Smooth muscle cell of the brain vasculature (primary cell): Measurements from ENCODE around the gene ZNF516.

Experiments used
- DNase-seq: peaks from one replicate; pipeline ENCODE4 v3.0.0-alpha.2; 2012; ENCODE audit warnings: low read depth, low spot score

ZNF516 gene

DNA sequence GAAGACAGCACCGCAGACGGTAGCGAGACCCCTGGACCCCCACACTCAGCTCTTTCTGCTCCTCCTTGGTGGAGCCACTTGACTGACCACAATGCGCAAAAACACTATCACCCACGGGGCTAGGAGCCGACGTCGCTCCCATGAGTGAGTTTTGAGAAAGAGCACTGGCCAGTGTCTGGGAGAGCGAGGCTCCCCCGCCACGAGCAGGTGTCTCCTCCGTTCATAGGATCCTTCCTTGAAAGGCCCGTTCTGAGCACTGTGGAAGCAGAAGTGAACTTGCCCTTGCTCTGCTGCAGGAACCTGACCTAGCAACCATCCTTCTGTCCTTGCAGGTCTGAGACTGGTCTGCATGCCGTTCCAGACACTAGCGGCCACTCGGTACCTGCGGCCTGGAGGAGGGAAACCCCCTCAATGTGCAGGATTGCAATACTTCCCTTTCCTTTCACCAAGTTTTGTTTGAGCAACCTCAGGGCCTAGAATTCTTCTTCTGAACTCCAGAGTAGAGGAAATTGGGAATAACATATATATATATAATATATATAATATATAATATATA lies 12.9 kb upstream of the ZNF516 start:
- no peak for DNase-seq

DNA sequence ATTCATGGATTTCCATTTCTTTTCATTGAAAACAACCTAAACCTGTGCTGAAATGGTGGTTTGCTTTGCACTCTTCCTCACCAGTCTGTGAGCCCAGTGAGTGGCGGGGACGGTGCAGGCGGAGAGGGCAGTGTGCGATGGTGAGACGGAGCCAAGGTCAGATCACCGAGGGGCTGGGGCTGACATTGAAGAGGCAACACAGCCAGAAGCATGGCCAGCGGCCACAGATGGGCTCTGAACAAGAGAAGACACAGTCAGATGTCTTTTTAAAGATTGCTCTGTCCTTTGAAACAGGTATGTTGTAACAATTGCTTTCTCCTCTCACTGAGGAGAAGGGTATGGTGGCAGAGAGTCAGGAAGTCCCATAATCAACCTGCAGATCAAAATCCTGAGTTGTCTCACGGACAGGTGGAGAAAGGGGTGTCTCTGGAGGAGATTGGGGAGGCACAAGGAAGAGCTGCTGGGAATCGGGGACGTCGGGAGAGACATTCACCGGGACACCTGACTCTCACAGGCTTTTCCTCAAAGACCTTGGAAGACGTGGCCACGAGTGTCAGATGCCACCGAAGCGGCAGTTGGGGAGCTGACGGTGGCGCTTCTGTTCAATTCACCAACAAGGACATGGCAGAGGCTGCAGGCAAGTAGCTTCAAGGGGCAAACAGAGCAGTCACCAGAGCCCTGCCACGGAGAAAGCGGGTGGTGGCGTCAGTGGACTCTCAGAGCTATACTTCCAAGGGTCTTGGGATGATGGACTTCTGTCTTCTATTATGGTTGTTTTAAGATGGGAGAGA lies 12.1 kb upstream of the ZNF516 start:
- no peak for DNase-seq

DNA sequence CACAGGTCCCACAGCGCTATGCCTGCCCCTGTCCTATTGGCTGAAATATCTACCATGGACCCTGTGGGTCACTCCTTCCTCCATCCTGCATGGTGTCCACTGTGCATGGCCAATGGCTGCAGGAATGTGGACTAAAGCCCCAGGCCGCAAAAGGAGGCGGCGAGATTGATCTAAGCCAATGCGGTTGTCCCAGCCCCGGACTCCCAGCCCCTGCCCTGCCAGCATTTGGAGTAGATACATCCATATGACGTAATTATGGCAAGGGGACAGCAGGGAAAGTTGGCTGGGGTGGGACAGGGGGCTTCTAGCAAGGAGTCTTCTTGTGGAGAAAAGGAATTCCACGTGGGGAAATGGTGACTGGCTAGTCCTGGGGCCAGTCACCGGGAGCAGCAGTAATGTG lies 11.4 kb upstream of the ZNF516 start:
- no peak for DNase-seq

DNA sequence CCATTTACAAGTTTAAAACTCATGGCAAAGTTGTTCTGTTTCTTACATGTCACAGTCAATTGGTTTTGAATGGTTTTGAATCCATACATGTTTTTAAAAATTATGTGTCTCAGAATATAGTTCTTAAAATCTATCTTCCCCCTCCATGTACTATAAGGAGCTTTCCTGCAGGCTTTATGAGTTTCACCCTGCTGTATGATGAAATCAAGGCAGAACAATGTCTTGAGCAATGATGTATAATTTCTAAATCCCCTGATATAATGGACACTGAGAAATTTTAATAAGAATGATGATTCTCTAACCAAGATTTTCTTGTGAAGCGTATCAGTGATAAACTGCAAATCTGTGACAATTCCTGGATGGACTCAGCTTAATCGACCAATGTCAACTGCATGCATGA lies 10.6 kb upstream of the ZNF516 start:
- DNase-seq, result no peak

DNA sequence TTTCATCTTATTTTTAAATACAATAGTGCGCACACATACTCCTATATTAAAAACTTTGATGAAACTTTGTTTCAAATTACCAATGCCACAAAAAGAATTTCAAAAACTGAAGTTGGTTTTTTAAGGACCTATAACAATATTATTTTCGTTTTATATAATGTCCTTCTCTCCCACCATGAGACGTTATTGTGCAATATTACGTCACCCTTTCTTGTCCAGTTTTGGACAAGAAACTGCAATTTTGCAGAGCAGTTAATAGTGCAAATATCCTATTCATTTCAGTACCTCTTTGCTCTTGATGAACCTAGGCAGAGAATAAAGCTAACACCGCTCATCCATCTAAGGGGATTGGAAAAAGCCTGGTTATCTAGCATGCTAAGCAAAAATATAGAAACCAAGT lies 9.7 kb upstream of the ZNF516 start:
- no peak for DNase-seq

DNA sequence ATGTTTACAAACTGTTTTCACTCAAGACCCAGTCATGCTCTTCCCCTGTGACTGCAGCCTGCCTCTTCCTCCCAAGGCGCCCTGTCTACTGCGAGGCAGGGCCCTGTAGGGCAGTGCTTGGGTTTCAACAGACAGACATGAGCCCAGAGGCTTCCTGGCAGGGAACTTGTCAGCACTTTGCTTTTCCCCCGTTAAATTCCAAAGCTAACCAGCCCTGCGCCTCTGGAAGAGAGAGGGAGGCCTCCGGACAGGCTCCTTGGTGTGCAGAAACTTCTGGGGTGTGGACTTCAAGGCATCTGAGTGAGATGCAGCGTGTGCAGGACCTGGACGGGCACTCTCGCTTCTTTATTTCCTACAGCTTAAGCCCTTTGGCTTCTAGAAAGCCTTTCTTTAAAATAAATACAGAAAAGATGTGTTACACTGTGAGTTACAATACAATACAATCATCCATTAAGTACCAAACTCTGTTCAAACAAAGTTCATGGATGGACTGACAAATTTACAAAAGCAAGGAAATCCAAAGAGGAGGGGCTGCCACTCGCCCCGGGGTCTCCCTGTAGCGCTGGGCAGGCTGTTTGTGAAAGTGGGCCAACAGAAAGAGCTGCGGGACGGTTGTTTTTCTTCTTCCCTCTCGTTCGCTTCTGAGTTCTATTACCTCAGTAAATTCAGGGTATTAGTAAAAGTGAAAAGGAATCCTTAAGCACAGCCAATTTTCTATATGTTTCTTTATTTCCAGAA lies 8.8 kb upstream of the ZNF516 start:
- no peak for DNase-seq

DNA sequence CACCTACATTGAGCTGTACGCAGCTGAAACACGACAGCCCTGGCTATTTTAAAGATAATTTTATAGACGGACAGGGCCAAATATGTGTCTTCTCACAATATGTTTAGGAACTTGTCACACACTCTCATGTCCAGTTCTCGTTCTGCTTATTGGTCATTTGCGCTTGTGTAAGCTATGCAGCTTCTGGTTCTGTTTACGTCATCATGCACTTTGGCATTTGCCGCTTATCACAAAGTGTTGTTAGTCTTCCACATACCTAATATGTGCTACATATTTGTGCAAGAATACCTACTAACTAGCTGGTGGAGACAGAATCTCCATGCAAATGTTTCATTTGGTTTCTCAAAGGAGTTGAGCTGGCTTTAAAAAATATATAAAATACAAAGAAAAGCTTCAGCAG lies 7.5 kb upstream of the ZNF516 start:
- no peak for DNase-seq

DNA sequence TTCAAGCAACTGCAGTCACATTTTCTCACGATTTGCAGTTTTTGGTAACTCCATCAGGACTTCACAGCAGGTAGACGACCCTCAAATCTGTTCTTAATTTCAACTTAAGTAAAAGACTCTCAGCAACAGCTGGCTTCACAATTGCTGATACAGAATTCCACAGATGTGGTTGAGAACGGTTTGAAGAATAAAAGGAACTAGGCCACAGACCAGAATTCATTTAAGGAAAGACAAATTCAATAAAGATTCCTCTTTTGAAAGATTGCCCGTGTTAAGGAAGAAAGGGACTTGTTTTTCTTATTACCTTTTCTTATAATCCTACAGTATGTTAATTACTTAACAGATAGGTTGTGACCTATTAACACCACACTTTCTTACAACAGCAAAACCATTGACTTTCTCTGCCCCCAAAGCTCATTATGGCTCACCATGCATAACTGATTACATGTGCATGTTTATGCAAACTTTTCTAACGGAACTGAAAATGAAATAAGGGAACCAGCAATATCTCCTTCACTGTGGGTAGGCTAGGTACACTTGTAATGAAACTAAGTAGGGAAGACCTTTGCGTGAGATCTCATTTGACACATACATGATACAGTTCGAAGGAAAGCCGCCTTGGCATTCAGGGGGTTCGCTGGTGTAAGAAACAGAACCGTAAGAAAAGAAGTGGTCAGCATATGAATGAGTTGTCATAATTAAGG lies 4.7 kb upstream of the ZNF516 start:
- DNase-seq, result no peak

DNA sequence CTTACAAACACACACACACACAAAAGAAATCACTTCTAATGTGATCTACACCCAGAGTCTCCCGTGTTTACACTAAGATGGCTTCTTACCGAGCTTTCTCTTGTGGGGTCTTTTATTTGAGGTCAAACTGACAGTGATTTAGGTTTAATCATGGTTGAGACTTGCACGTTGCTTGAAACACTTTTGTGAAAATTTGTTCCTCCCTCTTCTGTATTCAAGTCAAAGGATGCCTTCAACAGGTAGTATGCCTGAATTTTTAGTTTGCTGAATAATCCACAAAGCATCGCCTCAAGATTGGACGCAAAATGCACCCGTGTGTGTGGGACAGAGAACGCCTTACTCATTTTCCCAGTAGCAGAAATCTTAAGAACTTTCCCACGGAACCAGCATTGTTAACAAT lies 4.0 kb upstream of the ZNF516 start:
- DNase-seq, result no peak

DNA sequence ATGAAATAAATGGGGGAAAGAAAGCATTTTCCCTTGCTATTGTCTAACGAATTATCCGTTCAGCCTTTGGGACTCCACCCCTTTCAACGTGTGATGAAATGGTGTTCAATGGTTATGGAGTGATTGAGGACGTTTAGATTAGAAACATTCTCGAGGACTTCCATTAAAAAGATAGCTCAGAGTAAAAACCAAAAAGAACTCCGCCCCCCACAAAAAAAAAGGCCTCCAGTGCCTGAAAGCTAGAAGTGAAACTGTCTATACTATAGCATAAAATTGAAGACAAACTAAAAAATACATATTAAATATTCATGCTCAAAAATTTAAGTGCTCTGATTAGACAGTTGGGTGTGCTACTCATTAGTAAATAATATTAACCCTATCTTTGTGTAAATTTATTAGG lies 3.0 kb upstream of the ZNF516 start:
- no peak for DNase-seq

DNA sequence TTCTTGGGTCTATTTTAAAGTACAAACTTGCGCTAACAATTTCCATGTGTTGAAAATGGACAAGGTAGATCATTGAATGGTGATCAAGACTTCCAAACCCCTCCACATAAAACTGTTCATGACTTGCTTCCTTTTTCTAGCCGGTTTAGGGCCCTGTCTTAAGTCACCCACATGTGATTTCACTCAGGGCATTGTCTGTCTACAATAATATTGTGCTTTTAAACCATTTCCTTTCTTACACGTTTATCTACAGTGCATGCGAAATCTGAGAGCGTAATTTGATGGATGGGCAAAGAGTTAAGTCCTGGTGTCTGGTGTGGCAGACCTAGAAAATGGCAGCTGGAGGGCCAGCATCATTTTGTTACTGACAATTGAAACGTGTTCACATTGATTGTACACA lies 2.0 kb upstream of the ZNF516 start:
- no peak for DNase-seq

DNA sequence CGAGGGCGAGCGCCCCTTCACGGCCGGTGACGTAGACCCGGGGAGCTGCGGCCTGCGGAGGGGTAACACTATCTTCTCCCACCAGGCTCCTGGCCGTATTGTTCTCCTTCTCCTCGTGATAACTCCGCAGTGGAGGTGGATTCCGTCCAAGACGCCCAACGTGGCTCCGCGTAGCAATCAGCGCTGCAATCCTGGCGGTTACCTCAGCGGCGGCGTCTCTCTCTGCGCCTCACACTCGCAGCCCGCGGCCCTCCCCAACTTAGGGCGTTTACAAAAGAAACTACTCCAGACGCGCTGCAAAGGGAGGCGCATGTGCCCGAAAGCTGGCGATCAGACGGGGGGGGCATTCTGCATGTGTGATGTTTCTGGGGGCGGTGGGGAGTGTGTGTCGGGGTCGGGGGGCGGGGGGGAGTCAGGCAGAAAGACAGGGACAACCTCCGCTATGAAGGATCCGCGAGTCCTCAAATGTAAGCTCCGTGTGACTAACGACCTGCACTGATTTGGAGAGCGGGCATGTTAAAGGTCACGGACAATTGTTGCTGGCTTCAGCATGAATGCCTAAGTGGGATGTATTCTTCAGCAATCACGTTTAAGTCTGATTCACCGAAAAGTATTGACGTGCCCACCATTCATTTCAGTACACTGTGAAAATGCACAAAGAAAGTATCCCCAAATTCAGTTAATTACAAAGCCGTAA lies 1.3 kb upstream of the ZNF516 start:
- DNase-seq, result no peak

DNA sequence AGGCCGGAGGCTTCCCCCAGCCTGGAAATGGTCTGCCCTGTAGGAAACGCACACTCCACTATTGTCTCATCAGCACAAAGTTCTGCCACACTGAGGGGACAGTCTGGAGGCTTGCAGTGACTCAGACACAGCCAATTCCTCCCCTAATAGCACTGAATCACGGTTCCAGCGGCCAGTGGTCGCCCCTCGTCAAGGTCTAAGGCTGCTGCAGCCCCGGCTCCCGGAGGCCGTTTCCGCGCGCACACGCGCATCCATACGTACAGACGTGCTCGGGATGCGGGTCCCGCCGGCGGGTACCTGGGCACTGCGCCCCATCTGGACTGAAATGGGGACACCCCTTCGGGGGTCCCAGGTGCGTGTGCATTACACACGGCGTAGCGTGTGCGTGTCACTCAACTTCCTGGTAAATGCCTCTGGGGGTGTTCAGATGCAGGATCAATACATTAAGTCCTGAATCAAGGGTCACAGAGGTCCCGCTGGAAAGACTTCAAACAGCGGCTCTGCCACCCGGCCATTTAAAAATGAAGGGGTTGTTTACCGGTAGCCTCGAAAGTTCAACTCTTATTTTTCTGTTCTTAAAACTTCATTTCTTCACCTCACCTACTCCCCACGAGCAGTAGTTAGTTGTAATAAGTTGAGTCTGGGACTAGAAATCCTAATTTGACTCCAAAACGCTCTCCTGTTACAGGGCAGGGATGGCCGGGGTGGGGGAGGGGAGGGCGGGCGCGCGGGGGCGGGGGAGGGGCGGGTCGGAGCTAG lies 572 bp upstream of the ZNF516 start:
- no peak for DNase-seq

DNA sequence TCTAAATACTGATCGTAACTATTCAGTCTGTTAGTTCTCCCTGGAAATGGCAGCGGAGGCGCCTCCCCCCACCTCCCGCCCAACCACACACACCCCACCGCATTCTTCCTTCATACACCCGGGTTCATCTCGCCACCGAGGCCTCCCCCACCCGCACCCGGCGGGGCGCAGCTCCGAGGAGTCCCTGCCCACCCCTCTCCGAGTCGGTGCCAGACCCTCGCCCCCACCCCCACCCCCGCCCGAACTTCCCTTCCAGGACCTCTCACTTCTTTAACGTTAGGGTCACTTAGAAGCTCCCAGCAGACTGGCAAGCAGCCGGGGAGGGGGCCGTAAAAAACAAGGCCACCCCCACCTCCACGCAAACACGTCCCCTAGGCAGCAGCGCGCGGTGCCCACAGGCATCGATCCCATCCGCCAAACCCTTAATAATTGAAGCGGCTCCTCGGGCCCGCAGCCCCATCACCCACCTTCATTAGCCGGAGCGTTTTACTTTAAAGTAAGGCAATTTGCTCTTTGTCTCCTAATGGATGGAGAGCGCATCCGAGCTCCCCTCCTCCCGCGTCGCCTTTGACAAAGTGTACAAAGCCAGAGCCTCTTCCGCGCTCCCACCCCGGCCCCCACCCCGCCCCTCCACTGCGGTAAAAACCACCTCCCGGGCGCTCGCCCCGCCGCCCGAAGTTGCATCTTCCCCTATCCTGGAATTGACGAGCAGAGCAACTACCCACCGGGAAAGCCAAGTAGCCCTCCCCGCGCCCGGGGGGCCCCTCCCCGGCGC lies 624 bp downstream of the ZNF516 start:
- DNase-seq, result no peak

DNA sequence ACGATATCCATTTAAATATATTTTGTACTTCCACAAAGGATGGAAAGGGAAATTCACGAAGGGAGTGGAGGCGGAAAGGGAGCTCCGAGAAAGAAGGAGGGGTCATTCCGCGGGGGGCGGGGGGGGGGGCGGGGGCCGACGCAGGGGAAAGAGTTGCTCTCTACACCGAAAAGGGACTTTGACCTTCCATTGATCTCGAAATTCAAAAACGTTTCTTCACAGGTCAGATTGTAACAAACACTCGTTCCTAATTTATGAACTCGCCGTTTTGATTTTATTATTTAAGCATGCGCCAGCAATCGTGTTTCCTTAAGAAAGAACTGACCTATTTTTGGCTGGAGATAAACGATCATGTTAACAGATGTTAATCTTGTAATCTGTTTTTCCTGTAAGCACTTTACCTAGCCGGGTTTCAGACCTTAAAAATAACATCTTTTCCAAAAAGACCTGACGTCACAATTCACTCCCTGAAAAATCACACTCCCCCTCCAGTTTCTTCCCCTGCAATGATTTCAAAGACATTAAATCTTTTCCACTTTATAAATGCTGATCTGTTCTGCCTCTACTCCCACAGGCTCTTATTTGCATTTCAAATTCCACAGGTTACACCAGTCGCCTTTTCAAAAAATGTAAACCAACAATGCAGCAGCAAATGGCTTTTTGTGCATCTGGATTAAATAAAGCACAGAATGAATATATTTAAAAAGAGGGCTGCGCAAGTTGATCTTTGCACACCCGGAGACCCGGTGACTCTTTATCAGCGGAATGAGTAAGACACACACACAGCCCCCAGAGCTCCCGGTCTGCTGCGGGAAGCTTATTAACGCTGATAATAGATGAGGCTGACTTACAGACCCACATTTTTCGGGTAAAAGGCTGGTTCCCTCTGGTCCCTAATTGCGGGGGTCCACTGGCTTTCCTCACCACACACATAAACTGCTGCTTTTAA lies 1.6 kb downstream of the ZNF516 start:
- DNase-seq, result no peak

DNA sequence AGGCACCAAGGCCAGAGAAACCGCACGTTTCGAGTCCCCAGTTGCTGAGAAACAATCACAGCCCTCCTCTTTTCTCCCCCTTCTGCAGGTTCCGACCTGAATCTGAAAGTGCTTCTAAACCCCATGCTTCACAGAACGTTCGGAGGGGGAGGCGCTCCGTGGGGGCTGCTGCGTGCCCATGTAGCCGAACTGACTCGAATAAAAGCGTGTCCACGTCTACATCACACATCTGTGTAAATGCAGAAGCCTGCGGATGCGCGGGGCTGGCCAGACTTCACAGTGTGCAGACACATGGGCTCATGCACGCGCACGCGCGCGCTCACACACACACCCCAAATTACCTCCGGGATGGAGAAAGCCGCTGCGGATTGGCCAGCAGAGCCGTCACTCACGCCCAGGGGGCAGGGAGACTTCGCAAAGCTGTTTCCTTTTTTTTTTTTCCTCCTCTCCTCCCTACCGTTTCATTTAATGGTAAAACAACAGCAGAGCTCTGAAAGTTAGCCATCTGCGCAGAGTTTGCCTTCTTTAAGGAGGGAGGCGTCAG lies 2.3 kb downstream of the ZNF516 start:
- DNase-seq, result peak; percentile 97

DNA sequence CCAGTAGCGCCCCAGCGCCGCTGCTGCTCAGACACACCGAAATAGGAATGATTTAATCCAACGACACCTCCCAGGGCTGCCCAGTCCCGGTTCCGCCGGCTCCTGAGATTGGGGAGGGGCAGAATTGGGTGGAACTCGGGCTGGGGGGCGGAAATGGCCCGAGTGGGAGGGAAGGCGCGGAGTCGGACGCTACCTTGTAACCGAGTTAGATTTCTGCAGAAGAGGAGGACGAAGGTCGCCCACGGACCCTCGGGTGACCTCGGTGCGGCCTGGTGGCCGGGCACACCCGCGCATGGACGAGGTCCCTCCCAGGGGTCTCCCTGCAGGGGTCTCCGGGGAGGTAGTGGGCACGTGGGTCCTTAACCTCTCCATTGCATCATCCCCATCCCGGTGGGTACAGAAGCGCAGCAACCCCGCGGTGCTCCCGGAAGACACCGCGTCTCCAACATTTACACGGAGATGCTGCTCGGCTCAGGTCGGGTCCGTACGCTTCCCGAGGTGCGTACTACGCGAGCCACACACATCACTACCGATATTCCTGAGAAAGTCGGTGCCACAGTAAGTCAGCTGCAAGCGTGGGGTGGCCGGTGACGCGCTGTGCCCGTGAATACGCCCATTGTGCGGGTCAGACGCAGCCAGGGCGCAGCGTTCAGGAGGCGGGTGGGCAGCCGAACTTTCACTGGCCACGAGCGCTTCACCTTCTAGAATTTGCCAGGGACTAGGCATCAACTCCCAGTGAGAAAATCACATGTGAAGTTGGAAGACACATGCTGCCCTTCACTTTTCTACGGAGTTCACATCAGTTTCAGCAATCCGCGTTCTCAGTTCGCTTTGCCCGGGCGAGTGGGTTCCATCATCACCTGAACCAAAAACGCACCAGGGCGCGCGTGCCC lies 3.0 kb downstream of the ZNF516 start:
- DNase-seq, result no peak

DNA sequence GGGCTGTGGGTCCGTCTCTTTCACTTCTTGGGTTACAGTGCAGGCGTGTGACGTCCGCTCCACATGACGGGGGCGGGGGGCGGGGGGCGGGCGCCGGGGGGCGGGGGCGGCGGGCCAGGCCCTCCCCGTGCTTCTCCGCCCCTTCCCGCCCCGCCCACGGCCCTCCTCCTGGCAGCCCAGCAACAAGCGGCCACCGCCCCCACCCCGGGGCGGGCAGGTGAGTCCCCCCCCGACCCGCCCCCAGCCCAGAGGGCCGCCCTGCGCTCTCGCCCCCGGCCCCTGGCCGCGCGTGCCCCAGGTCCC lies 3.6 kb downstream of the ZNF516 start:
- DNase-seq, result no peak
